K562 (cell line): ENCODE measurements around the gene CHRM1. TPM values are rescaled to one million over a fixed set of nuclear protein-coding genes. Genes with fewer than 3 reads are reported as not detected.

Source experiments
- ATAC-seq: fragments of 200-7000 bp; cut with Tn5 transposase; 3 replicates; pipeline ENCODE4 v1.9.1; 2020; ENCODE audit warnings: moderate library complexity
- BruUV-seq: library from RNA; stranded (reverse); fragments of 400-500 nt; replicated peaks from 2 replicates; lab custom pipeline; 2021; lab: Mats Ljungman, UMichigan
- CTCF ChIA-PET: fragments of 300-600 bp; formaldehyde crosslinking; extraction: SDS; loops from one replicate; lab custom pipeline; 2021; ENCODE audit warnings: low intra/inter-chr PET ratio; lab: Yijun Ruan, JAX
- POLR2A ChIA-PET: fragments of 300-600, 350-650 bp; sonication (Branson Sonifier 250); formaldehyde crosslinking; extraction: SDS; loops from one replicate; lab custom pipeline; 2021; ENCODE audit warnings: antibody characterized with exemption, inconsistent platforms; lab: Yijun Ruan, JAX
- DNase-seq, 4 experiments: peaks; one replicate each; pipeline versions ENCODE4 v3.0.0 to v3.0.0-alpha.2; 2011 to 2018; ENCODE audit warnings: low spot score in 3 of 4, mixed read lengths in 3 of 4; ENCODE audit errors: extremely low read depth in 1 of 4
- FAIRE-seq: peaks from 2 replicates; lab custom pipeline; 2011; peaks lifted over from hg19 to GRCh38; lab: Jason Lieb, UNC
- H2AFZ ChIP-seq: 2 replicates; pipeline ENCODE4 v1.6.0; 2011; ENCODE audit warnings: low read depth, low read length, control low read depth, inconsistent platforms
- H3K27ac ChIP-seq: fragments of 200-600 bp; 3 replicates; pipeline ENCODE4 v1.8.0; 2011; ENCODE audit warnings: low read depth, mild to moderate bottlenecking, control low read depth, inconsistent platforms, low read length, moderate library complexity, mixed read lengths; ENCODE audit errors: extremely low read depth
- H3K27me3 ChIP-seq, 2 experiments: fragments of 300-600 bp in 1 of 2; 2 replicates in 1 of 2; 3 replicates in 1 of 2; pipeline versions ENCODE4 v1.6.0 to v1.8.0; 2011; ENCODE audit warnings: inconsistent platforms in 2 of 2, low read length in 2 of 2, mild to moderate bottlenecking in 1 of 2, mixed read lengths in 1 of 2, moderate library complexity in 1 of 2; ENCODE audit not compliant: control insufficient read depth in 2 of 2, insufficient read depth in 2 of 2
- H3K36me3 ChIP-seq: fragments of 300-600 bp; 3 replicates; pipeline ENCODE4 v1.8.0; 2011; ENCODE audit warnings: mild to moderate bottlenecking, low read length, inconsistent platforms; ENCODE audit not compliant: control insufficient read depth, insufficient read depth
- H3K4me1 ChIP-seq, 2 experiments: fragments of 200-600 bp in 1 of 2; replicated peaks in 1 of 2; 2 replicates in 1 of 2; 3 replicates in 1 of 2; pipeline versions ENCODE4 v1.5.1 to v1.8.0; 2011; ENCODE audit warnings: inconsistent platforms in 2 of 2, low read length in 2 of 2, mild to moderate bottlenecking in 1 of 2, mixed read lengths in 1 of 2, moderate library complexity in 1 of 2; ENCODE audit not compliant: control insufficient read depth in 2 of 2, insufficient read depth in 2 of 2
- H3K4me2 ChIP-seq: 2 replicates; pipeline ENCODE4 v1.6.1; 2011; ENCODE audit warnings: low read length, control low read depth, inconsistent platforms, mixed read lengths; ENCODE audit not compliant: insufficient read depth
- H3K4me3 ChIP-seq: fragments of 200-600 bp; sonication (generic), shearing (Covaris generic); 2 replicates; pipeline ENCODE4 v1.5.1; 2016; ENCODE audit warnings: control low read depth, inconsistent platforms
- H3K79me2 ChIP-seq: fragments of 200-600 bp; 3 replicates; pipeline ENCODE4 v1.8.0; 2011; ENCODE audit warnings: low read length, inconsistent platforms; ENCODE audit not compliant: control insufficient read depth, insufficient read depth
- H3K9ac ChIP-seq, 2 experiments: 2 replicates each; pipeline versions ENCODE4 v1.6.0 to v1.6.1; 2011; ENCODE audit warnings: low read depth in 2 of 2, low read length in 2 of 2, control low read depth in 1 of 2, inconsistent platforms in 1 of 2, mild to moderate bottlenecking in 1 of 2, mixed read lengths in 1 of 2; ENCODE audit not compliant: insufficient read depth in 1 of 2
- H3K9me1 ChIP-seq: one replicate; pipeline ENCODE4 v1.6.0; 2011; ENCODE audit warnings: inconsistent platforms, mild to moderate bottlenecking, low read length, moderate library complexity; ENCODE audit not compliant: control insufficient read depth, insufficient read depth
- H3K9me3 ChIP-seq: replicated peaks from 2 replicates; pipeline ENCODE4 v1.5.1; 2011; ENCODE audit warnings: low read depth, low read length, inconsistent platforms; ENCODE audit not compliant: control insufficient read depth, insufficient read depth
- H4K20me1 ChIP-seq: replicated peaks from 2 replicates; pipeline ENCODE4 v1.6.1; 2011; ENCODE audit warnings: low read length, inconsistent platforms, mixed read lengths; ENCODE audit not compliant: control insufficient read depth, insufficient read depth
- CTCF ChIP-seq, 3 experiments: IDR thresholded peaks in 2 of 3; conservative IDR thresholded peaks in 1 of 3; 2 replicates each; pipeline ENCODE4 v1.5.1; 2011 to 2012; ENCODE audit warnings: low read length in 3 of 3, mild to moderate bottlenecking in 3 of 3, control low read depth in 2 of 3, improper control_type of control experiment in 1 of 3, inconsistent platforms in 1 of 3, low read depth in 1 of 3, mixed read lengths in 1 of 3, moderate library complexity in 1 of 3; ENCODE audit not compliant: insufficient read depth in 2 of 3
- E2F5 ChIP-seq: sonication (generic); formaldehyde crosslinking; IDR thresholded peaks from 2 replicates; pipeline ENCODE4 v1.8.0; 2022; ENCODE audit warnings: mild to moderate bottlenecking, missing genetic modification reagents
- GTF2B ChIP-seq: IDR thresholded peaks from 2 replicates; pipeline ENCODE4 v1.6.1; 2011; ENCODE audit not compliant: insufficient read length; ENCODE audit errors: extremely low read depth
- HDAC1 ChIP-seq, 2 experiments: fragments of 450-650 bp; IDR thresholded peaks; 2 replicates each; pipeline ENCODE4 v1.6.1; 2016 to 2017; ENCODE audit warnings: inconsistent platforms in 1 of 2, mild to moderate bottlenecking in 1 of 2, moderate library complexity in 1 of 2
- MXD1 ChIP-seq: fragments of 250-450 bp; sonication (Bioruptor Pico); IDR thresholded peaks from 2 replicates; pipeline ENCODE4 v1.8.0; 2021; ENCODE audit warnings: borderline replicate concordance, mild to moderate bottlenecking, moderate library complexity; ENCODE audit not compliant: poor library complexity, severe bottlenecking
- NFIC ChIP-seq: fragments of 450-650 bp; IDR thresholded peaks from 2 replicates; pipeline ENCODE4 v1.6.1; 2017; ENCODE audit warnings: mild to moderate bottlenecking, inconsistent platforms
- PATZ1 ChIP-seq: fragments of 250-450 bp; sonication (Bioruptor Pico); IDR thresholded peaks from 2 replicates; pipeline ENCODE4 v1.5.0; 2020; ENCODE audit warnings: mild to moderate bottlenecking, borderline replicate concordance
- SMARCA4 ChIP-seq: fragments of 450-650 bp; IDR thresholded peaks from 2 replicates; pipeline ENCODE4 v1.6.1; 2016
- TBP ChIP-seq: optimal IDR thresholded peaks from 2 replicates; pipeline ENCODE3; 2011; ENCODE audit warnings: low read depth, low read length, improper control_type of control experiment
- ZBTB49 ChIP-seq: sonication (generic); formaldehyde crosslinking; IDR thresholded peaks from 2 replicates; pipeline ENCODE4 v1.8.0; 2022; ENCODE audit warnings: missing genetic modification reagents, mild to moderate bottlenecking, borderline replicate concordance
- ZNF507 ChIP-seq: conservative IDR thresholded peaks from 2 replicates; pipeline ENCODE4 v1.6.1; 2017; ENCODE audit warnings: missing genetic modification characterization, missing compliant biosample characterization
- WGBS: fragments of 100-300 bp; shearing (Covaris generic); methylation state at CpG from one replicate; pipeline ENCODE4 v1.1.6; 2016; ENCODE audit warnings: low coverage, mixed read lengths; ENCODE audit not compliant: insufficient coverage; ENCODE audit errors: missing lambda C conversion rate; 5-methylcytosine and 5-hydroxymethylcytosine counted together
- in situ Hi-C: fragments of 300-500 bp; cut with MboI; formaldehyde crosslinking; loops from 4 replicates; pipeline ENCODE4 v1.15.0; 2018; ENCODE audit warnings: inconsistent platforms, mixed read lengths
- intact Hi-C: fragments of 100-400 bp; cut with micrococcal nuclease; formaldehyde crosslinking; loops from 2 replicates; pipeline ENCODE4 v1.14.2; 2022
- polyA plus RNA-seq, 8 experiments: library from polyadenylated mRNA; depleted of rRNA in 4 of 8; stranded (reverse) in 5 of 8; unstranded in 3 of 8; fragments of >200 nt; fragmentation: Nextera tagmentation in 2 of 8; fragmentation: Illumina TruSeq in 1 of 8; extraction: Ambion mirVana in 2 of 8; extraction: Trizol in 1 of 8; gene quantifications; 2 replicates each; pipeline versions ENCODE4 v1.2.1 to v1.2.3, GENCODE V29; 2011 to 2014; ENCODE audit warnings: inconsistent platforms in 1 of 8, missing spikeins in 1 of 8
- total RNA-seq, 7 experiments: library from RNA; depleted of rRNA in 6 of 7; stranded (reverse); fragments of >200 nt in 6 of 7; fragmentation: Illumina TruSeq in 2 of 7; extraction: Trizol in 2 of 7; gene quantifications; 2 replicates each; pipeline versions ENCODE4 v1.2.1 to v1.2.3, GENCODE V29; 2011 to 2021; ENCODE audit warnings: low replicate concordance in 1 of 7

CHRM1 gene
- total and polyA plus RNA-seq, 9 of the 15 experiments (the other 6 are each of a cell fraction or from before 2014, with no cell fraction given) = not detected

GRCh38 chr11:62925308-62925707, 4.1 kb upstream of the CHRM1 start:
- in situ Hi-C loops = no loop called here
- H3K9me3 ChIP-seq = no peaks in the 10 kb centered on the region
- intact Hi-C loops = no loop called here
- H3K9me1 ChIP-seq = no peaks in the 10 kb centered on the region
- no peak overlapping the region for H3K4me2 ChIP-seq
- H3K36me3 ChIP-seq = no peaks in the 10 kb centered on the region
- H3K27ac ChIP-seq = no peak overlapping the region
- CTCF ChIA-PET = interaction anchor here (0.6 kb wide), 1 partner anchor 91 kb away, joined by 3 read pairs; the partner anchor contains the start of gene SLC22A8
- ATAC-seq = no peak
- H2AFZ ChIP-seq = no peak overlapping the region
- H3K27me3 ChIP-seq = peaks cover 20 to 50% of the 10 kb centered on the region in 2 experiments; a peak in 4 of 5 replicates
- peak overlapping the region in 1 of 2 experiments; percentile 48; a peak in 1 of 4 replicates for H3K9ac ChIP-seq
- H3K79me2 ChIP-seq = no peaks in the 10 kb centered on the region
- H3K4me3 ChIP-seq = no peak overlapping the region
- no peak for FAIRE-seq
- BruUV-seq = no TSS peak
- peaks cover 14% of the 10 kb centered on the region; the same call in 1 of the 2 replicates for H4K20me1 ChIP-seq
- H3K4me1 ChIP-seq = peaks cover 6 to 45% of the 10 kb centered on the region in 2 experiments; a peak in 4 of 5 replicates
- DNase-seq = no peak
- POLR2A ChIA-PET = no interaction called here
- 22% methylated on average over 13 of the region's 14 CpGs for WGBS
- TF ChIP-seq E2F5 (no peak), HDAC1 (IDR thresholded peaks at IDR 0.05) (no peak), NFIC (no peak), ZNF507 (tag) (no peak), TBP (no peak), PATZ1 (no peak), CTCF (IDR thresholded peaks at IDR 0.05 in 2 of 3, conservative IDR thresholded peaks at IDR 0.05 in 1 of 3; ENCODE audit: insufficient read depth in 2 of 3, low read depth in 1 of 3, low read length in 3 of 3) (no peak), ZBTB49 (CRISPR knock-in tag) (no peak), SMARCA4 (no peak), MXD1 (no peak), GTF2B (no peak)
